ENCODE results near the gene GSPT1. TPM values are rescaled to one million over a fixed set of nuclear protein-coding genes. Genes with fewer than 3 reads are reported as not detected.

Gene GSPT1
- total RNA-seq, 1 experiment from 2014 or later, result 221 TPM

DNA sequence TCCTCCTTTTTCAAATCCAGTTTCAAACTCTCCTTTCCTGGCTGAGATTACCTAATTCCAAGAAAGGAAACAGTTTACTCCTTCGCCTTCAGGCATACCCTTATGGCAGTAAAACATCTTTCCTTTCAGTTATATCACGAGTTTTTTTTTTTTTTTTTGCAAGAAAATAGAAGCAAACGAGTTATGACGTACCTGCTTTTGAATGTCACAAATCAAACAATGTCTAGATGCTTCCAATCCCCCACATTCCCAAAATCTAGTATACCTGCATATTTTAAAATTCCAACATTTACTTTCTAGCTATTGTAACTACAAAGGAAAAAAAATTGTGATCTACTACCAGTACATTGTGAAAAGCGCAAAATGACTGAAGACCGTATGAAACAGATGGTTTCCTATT lies 28.9 kb downstream of the GSPT1 start:
- CTCF ChIA-PET, result interaction anchor here (0.7 kb wide), 1 partner anchor 181 kb away, joined by 6 read pairs; no protein-coding TSS in a partner anchor
- DNase-seq, result no peak
- BruUV-seq (replicated peaks), result no TSS peak
- Mint-ChIP-seq H3K27ac (ENCODE audit: unreplicated experiment) (no peak overlapping the region), H3K27me3 (ENCODE audit: unreplicated experiment) (no peaks in the 10 kb centered on the region), H3K4me1 (ENCODE audit: low read depth, unreplicated experiment) (no peaks in the 10 kb centered on the region), H3K4me3 (ENCODE audit: low read depth, unreplicated experiment) (no peak overlapping the region), H3K36me3 (ENCODE audit: insufficient read depth, unreplicated experiment) (peaks cover 84% of the 10 kb centered on the region), H3K9me3 (ENCODE audit: low read depth, unreplicated experiment) (no peaks in the 10 kb centered on the region)
- intact Hi-C loops (cut with micrococcal nuclease; ENCODE audit: unreplicated experiment), result no loop called here
- TF ChIP-seq, protein P1, sequence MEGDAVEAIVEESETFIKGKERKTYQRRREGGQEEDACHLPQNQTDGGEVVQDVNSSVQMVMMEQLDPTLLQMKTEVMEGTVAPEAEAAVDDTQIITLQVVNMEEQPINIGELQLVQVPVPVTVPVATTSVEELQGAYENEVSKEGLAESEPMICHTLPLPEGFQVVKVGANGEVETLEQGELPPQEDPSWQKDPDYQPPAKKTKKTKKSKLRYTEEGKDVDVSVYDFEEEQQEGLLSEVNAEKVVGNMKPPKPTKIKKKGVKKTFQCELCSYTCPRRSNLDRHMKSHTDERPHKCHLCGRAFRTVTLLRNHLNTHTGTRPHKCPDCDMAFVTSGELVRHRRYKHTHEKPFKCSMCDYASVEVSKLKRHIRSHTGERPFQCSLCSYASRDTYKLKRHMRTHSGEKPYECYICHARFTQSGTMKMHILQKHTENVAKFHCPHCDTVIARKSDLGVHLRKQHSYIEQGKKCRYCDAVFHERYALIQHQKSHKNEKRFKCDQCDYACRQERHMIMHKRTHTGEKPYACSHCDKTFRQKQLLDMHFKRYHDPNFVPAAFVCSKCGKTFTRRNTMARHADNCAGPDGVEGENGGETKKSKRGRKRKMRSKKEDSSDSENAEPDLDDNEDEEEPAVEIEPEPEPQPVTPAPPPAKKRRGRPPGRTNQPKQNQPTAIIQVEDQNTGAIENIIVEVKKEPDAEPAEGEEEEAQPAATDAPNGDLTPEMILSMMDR (IDR thresholded peaks at IDR 0.05; ENCODE audit: unreplicated experiment), result no peak

DNA sequence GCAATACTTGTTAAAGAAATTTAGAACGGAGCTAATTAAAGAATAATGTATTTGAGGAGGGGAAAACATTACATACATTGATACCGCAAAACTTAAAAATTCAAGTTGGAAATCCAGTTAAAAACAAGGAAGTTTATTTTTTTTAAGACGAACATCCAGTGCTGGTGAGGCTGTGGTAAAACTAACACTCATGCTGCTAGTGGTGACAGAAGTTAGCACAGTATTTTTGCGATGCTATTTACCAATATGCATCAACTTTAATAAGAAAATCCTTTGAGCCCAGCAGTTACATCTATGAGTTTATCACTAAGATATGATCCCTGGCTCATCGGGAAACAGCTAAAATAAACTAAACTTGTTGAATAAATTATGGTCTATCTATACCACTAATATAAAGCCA lies 31.7 kb downstream of the GSPT1 start:
- no peak for DNase-seq
- TF ChIP-seq, protein P1 (IDR thresholded peaks at IDR 0.05; ENCODE audit: unreplicated experiment), result no peak
- Mint-ChIP-seq H3K4me1 (ENCODE audit: low read depth, unreplicated experiment) (no peaks in the 10 kb centered on the region), H3K27ac (ENCODE audit: unreplicated experiment) (no peak overlapping the region), H3K36me3 (ENCODE audit: insufficient read depth, unreplicated experiment) (peaks cover 93% of the 10 kb centered on the region), H3K4me3 (ENCODE audit: low read depth, unreplicated experiment) (no peak overlapping the region), H3K27me3 (ENCODE audit: unreplicated experiment) (no peaks in the 10 kb centered on the region), H3K9me3 (ENCODE audit: low read depth, unreplicated experiment) (no peaks in the 10 kb centered on the region)
- intact Hi-C loops (cut with micrococcal nuclease; ENCODE audit: unreplicated experiment), result no loop called here
- CTCF ChIA-PET, result no interaction called here
- BruUV-seq (replicated peaks), result no TSS peak

DNA sequence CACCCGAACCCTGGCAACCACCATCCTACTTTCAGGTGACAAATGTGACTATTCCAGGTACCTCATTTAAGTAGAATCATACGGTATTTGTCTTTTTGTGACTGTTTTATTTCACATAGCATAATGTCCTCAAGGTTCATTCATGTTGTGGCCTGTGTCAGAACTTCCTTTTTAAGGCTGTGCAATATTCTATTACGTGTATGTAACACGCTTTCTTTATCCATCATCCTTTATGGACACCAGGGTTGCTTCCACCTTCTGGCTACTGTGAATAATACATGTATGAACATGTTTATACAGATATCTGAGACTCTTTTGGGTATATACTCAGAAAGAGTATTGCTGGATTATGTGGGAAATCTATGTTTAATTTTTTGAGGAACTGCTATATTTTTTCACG lies 35.7 kb downstream of the GSPT1 start:
- CTCF ChIA-PET, result no interaction called here
- TSS peak; percentile 17 for BruUV-seq (replicated peaks)
- H3K27me3 Mint-ChIP-seq (ENCODE audit: unreplicated experiment), result no peaks in the 10 kb centered on the region
- no peak for DNase-seq
- H3K27ac Mint-ChIP-seq (ENCODE audit: unreplicated experiment), result no peak overlapping the region
- no peak overlapping the region for H3K4me3 Mint-ChIP-seq (ENCODE audit: low read depth, unreplicated experiment)
- H3K4me1 Mint-ChIP-seq (ENCODE audit: low read depth, unreplicated experiment), result no peaks in the 10 kb centered on the region
- TF ChIP-seq, protein P1 (IDR thresholded peaks at IDR 0.05; ENCODE audit: unreplicated experiment), result no peak
- peaks cover 66% of the 10 kb centered on the region for H3K36me3 Mint-ChIP-seq (ENCODE audit: insufficient read depth, unreplicated experiment)
- intact Hi-C loops (cut with micrococcal nuclease; ENCODE audit: unreplicated experiment), result no loop called here
- H3K9me3 Mint-ChIP-seq (ENCODE audit: low read depth, unreplicated experiment), result no peaks in the 10 kb centered on the region

DNA sequence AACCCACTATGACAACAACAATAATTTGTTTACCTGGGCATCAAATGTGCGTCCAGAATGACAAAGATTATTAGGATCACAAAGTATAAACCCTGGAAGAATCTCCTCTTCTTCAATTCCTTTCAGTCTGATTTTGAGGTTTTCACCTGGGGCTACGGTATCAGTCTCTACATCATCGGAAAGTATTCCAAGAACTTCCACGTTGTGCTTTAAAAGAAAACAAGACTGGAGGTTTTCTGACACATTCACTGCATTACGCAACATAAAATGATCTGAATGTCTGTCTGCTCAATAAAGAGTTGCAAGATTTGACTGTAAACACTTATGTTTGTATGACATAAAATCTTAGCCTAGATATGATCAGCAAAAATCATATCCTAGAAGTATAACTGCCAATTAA lies 38.4 kb downstream of the GSPT1 start:
- Mint-ChIP-seq H3K9me3 (ENCODE audit: low read depth, unreplicated experiment) (no peaks in the 10 kb centered on the region), H3K4me1 (ENCODE audit: low read depth, unreplicated experiment) (no peaks in the 10 kb centered on the region), H3K27ac (ENCODE audit: unreplicated experiment) (no peak overlapping the region), H3K36me3 (ENCODE audit: insufficient read depth, unreplicated experiment) (peaks cover 70% of the 10 kb centered on the region), H3K27me3 (ENCODE audit: unreplicated experiment) (no peaks in the 10 kb centered on the region), H3K4me3 (ENCODE audit: low read depth, unreplicated experiment) (no peak overlapping the region)
- CTCF ChIA-PET, result no interaction called here
- BruUV-seq (replicated peaks), result no TSS peak
- intact Hi-C loops (cut with micrococcal nuclease; ENCODE audit: unreplicated experiment), result no loop called here
- no peak for DNase-seq
- TF ChIP-seq, protein P1 (IDR thresholded peaks at IDR 0.05; ENCODE audit: unreplicated experiment), result no peak

All from Calu3 (cell line).